ENCODE measurements around the gene SFTPB. TPM values are rescaled to one million over a fixed set of nuclear protein-coding genes. Genes with fewer than 3 reads are reported as not detected.

Gene SFTPB
- total RNA-seq, 4 donors from 2014 or later: not detected

DNA sequence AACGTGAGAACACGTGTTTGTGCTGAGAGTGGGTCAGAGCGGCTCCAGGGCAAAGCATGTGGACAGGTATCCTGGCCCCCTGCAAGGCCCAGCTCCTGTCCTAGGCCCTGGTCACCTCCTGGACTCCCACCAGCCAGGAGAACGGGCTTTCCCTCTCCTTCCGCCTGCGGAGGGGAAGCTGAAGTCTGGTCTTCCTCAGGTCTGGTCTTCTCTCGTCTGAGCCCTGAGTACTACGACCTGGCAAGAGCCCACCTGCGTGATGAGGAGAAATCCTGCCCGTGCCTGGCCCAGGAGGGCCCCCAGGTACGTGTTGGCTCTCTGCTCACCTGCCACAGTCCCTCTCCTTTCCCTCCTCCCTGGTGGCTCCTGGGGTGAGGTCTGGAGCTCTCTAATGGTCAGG, 27.1 kb upstream of the SFTPB start:
- 86 to 90% methylated on average over 11 of the region's 11 CpGs for WGBS, 2 donors
- intact Hi-C loops (cut with DNase I; ENCODE audit: low total_unique reads): no loop called here
- DNase-seq (ENCODE audit: low spot score in 2 of 2): peak in 1 of 2 donors; percentile 74
- no peak overlapping the region for H3K4me3 ChIP-seq (ENCODE audit: low read depth, poor library complexity, severe bottlenecking)
- TF ChIP-seq, protein P1, sequence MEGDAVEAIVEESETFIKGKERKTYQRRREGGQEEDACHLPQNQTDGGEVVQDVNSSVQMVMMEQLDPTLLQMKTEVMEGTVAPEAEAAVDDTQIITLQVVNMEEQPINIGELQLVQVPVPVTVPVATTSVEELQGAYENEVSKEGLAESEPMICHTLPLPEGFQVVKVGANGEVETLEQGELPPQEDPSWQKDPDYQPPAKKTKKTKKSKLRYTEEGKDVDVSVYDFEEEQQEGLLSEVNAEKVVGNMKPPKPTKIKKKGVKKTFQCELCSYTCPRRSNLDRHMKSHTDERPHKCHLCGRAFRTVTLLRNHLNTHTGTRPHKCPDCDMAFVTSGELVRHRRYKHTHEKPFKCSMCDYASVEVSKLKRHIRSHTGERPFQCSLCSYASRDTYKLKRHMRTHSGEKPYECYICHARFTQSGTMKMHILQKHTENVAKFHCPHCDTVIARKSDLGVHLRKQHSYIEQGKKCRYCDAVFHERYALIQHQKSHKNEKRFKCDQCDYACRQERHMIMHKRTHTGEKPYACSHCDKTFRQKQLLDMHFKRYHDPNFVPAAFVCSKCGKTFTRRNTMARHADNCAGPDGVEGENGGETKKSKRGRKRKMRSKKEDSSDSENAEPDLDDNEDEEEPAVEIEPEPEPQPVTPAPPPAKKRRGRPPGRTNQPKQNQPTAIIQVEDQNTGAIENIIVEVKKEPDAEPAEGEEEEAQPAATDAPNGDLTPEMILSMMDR (IDR thresholded peaks at IDR 0.05): no peak
- no peak for TF ChIP-seq POLR2A (IDR thresholded peaks at IDR 0.05)

DNA sequence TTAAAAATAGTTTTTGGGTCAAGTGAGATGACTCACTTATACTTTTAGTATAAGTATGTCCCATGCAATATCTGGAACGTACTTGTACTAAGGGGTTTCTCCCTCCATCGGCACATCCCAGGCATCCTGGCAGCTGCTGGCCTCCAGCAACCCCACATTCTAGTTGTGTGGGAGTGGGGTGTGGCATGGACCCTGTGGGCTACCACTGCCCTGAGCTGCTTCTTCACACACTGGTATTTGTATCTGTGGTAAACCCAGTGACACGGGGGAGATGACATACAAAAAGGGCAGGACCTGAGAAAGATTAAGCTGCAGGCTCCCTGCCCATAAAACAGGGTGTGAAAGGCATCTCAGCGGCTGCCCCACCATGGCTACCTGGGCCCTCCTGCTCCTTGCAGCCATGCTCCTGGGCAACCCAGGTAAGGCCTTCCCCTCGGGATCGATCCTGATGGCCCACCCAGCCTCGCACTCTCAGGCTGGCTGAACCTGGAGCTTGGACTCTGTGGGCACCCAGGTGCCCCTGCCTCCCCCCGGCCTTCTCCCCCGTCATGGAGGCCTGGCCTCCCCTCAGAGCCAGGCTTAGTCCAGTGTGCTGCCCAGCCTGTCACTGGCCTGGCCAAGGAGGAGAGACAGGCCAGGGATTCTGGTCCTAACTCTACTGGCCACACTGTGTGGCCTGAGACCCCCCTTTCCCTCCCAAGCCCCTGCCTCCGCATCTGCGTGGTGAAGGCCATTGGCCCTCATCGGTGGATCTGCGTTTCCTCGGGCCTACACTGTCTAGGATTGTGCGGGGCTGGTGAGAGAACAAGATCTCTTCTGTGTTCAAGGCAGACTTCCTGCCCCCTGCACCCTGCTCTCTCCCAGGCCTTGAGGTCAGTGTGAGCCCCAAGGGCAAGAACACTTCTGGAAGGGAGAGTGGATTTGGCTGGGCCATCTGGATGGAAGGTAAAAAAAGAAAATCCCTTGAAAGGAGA, 26.3 kb upstream of the SFTPB start, which contains the start of gene GNLY:
Gene GNLY, plus strand, starts transcription at position 307 of the 974 bp plus-strand sequence. Its CDS starts 61 bp downstream, at position 368.
- TF ChIP-seq POLR2A (IDR thresholded peaks at IDR 0.05): no peak
- TF ChIP-seq, protein P1 (IDR thresholded peaks at IDR 0.05): no peak
- no peak within 1 kb of the TSS for H3K4me3 ChIP-seq (ENCODE audit: low read depth, poor library complexity, severe bottlenecking)
- intact Hi-C loops (cut with DNase I; ENCODE audit: low total_unique reads): no loop called here
- DNase-seq (ENCODE audit: low spot score in 2 of 2): peak in 1 of 2 donors; percentile 70
- 94% methylated on average over 15 of the region's 15 CpGs for WGBS, 2 donors

DNA sequence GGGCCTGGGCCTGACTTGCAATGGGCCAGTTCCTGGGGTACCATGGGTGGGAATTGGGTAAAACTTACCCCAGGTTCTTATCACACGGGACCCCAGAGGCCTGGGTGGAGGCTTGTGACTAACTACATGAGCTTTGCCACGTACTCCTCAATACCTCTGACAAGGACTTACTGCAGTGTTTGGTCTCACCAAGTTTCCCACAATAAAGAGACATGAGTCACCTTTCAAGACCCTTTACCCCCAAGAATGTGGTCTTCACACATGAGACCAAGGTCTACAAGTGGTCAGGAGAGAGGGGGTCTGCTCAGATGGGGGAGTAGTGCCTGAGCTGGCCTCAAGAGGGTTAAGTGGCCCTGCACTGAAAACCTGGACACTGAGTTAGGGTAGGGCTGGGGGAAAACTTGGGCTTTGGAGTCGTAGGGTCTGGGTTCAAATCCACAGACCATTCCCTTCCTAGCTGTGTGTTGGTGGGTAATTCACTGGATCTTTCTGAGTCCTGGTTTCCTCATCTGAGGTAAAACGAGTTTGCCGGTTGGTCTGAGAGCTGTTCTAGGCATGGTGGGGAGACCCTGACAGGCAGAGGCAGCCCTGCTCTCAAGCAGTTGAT, 24.1 kb upstream of the SFTPB start:
- 81 to 84% methylated on average over 5 of the region's 5 CpGs for WGBS, 2 donors

DNA sequence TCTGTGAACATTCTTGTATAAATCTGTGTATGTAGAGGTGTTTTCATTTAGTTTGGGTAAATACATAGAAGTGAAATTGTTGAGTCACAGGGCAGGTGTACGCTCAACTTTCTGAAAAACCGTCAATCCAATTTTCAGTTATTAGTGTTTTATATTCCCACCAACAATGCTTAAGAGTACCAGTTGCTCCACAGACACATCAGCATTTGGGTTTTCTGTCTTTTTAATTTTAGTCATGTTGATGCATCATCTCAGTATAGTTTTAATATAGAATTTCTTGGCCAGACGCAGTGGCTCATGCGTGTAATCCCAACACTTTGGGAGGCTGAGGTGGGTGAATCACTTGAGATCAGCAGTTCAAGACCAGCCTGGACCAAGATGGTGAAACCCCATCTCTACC, 22.9 kb upstream of the SFTPB start:
- peak in 1 of 2 donors; percentile 49 for DNase-seq (ENCODE audit: low spot score in 2 of 2)
- 87 to 91% methylated on average over 4 of the region's 4 CpGs for WGBS, 2 donors
- intact Hi-C loops (cut with DNase I; ENCODE audit: low total_unique reads): no loop called here
- no peak for TF ChIP-seq POLR2A (IDR thresholded peaks at IDR 0.05)
- TF ChIP-seq, protein P1 (IDR thresholded peaks at IDR 0.05): no peak
- no peak overlapping the region for H3K4me3 ChIP-seq (ENCODE audit: low read depth, poor library complexity, severe bottlenecking)

More for the DNA sequence above, 24.1 kb upstream of the SFTPB start:
- peak in 1 of 2 donors; percentile 50 for DNase-seq (ENCODE audit: low spot score in 2 of 2)
- intact Hi-C loops (cut with DNase I; ENCODE audit: low total_unique reads): no loop called here
- no peak overlapping the region for H3K4me3 ChIP-seq (ENCODE audit: low read depth, poor library complexity, severe bottlenecking)
- TF ChIP-seq POLR2A (IDR thresholded peaks at IDR 0.05): no peak

DNA sequence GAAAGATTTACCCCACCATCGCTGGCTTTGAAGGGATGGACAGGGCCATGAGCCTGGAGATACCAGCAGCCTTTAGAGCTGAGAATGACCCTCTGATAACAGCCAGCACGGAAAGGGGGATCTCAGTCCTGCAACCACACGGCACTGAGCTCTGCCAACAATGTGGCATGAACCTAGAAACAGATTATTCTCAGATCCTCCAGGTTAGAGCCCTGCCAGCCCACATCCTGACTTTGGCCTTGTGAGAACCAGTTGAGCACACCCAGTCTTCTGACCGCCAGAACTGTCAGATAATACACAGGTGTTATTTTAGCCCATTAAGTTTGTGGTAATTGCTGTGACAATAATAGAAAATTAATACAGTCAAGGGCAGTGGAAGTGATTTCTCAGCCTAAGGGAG, 16.8 kb upstream of the SFTPB start:
- WGBS, 2 donors: 75 to 86% methylated on average over 4 of the region's 4 CpGs
- no peak overlapping the region for H3K4me3 ChIP-seq (ENCODE audit: low read depth, poor library complexity, severe bottlenecking)
- intact Hi-C loops (cut with DNase I; ENCODE audit: low total_unique reads): no loop called here
- TF ChIP-seq POLR2A (IDR thresholded peaks at IDR 0.05): no peak
- TF ChIP-seq, protein P1 (IDR thresholded peaks at IDR 0.05): no peak
- peak in 1 of 2 donors; percentile 62 for DNase-seq (ENCODE audit: low spot score in 2 of 2)

DNA sequence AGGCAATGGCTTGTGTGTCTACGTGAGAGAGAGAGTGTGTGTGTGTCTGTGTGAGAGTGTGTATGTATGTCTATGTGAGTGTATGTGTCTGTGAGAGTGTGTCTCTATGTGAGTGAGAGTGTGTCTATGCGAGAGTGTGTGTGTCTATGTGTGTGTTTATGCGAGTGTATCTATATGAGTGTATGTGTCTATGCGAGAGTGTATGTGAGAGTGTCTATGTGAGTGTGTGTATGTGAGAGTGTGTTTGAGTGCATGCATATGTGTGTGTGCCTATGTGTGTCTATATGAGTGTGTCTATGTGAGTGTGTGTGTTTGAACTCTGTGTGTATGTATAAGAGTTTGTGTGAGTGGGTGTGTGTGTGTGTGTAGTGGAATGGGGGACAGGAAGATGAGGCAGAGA, 16.4 kb upstream of the SFTPB start:
- peak in 1 of 2 donors; percentile 13 for DNase-seq (ENCODE audit: low spot score in 2 of 2)
- TF ChIP-seq POLR2A (IDR thresholded peaks at IDR 0.05): no peak
- TF ChIP-seq, protein P1 (IDR thresholded peaks at IDR 0.05): no peak
- H3K4me3 ChIP-seq (ENCODE audit: low read depth, poor library complexity, severe bottlenecking): no peak overlapping the region
- 93 to 98% methylated on average over 4 of the region's 4 CpGs for WGBS, 2 donors
- intact Hi-C loops (cut with DNase I; ENCODE audit: low total_unique reads): no loop called here
